MCF 10A (cell line): ENCODE measurements around the gene TMEM167A. TPM values are rescaled to one million over a fixed set of nuclear protein-coding genes. Genes with fewer than 3 reads are reported as not detected.

Experiments used
- BruUV-seq: library from RNA; stranded (reverse); fragments of 400-500 nt; replicated peaks from 2 replicates; lab custom pipeline; 2021; lab: Mats Ljungman, UMichigan
- CTCF ChIA-PET: fragments of 300-600 bp; sonication (Branson Sonifier 250); formaldehyde crosslinking; extraction: SDS; loops from one replicate; lab custom pipeline; 2021; ENCODE audit warnings: antibody characterized with exemption, inconsistent platforms; lab: Yijun Ruan, JAX
- POLR2A ChIA-PET: fragments of 300-600, 350-650 bp; sonication (Branson Sonifier 250); formaldehyde crosslinking; extraction: SDS; loops from one replicate; lab custom pipeline; 2020; ENCODE audit warnings: antibody characterized with exemption, inconsistent platforms; lab: Yijun Ruan, JAX
- DNase-seq: peaks from one replicate; pipeline ENCODE4 v3.0.0-alpha.2; 2018; ENCODE audit not compliant: unreplicated experiment
- H3K27ac Mint-ChIP-seq: one replicate; pipeline ENCODE4 v1.8.0; 2022; ENCODE audit warnings: mild to moderate bottlenecking, low read depth, mixed read lengths; ENCODE audit not compliant: unreplicated experiment
- H3K27me3 Mint-ChIP-seq: one replicate; pipeline ENCODE4 v1.8.0; 2022; ENCODE audit warnings: mixed read lengths; ENCODE audit not compliant: insufficient read depth, unreplicated experiment
- H3K36me3 Mint-ChIP-seq: one replicate; pipeline ENCODE4 v1.8.0; 2022; ENCODE audit warnings: mild to moderate bottlenecking, moderate library complexity, mixed read lengths; ENCODE audit not compliant: insufficient read depth, unreplicated experiment
- H3K4me1 Mint-ChIP-seq: one replicate; pipeline ENCODE4 v1.8.0; 2022; ENCODE audit warnings: mixed read lengths; ENCODE audit not compliant: insufficient read depth, unreplicated experiment
- H3K4me3 Mint-ChIP-seq: one replicate; pipeline ENCODE4 v1.8.0; 2022; ENCODE audit warnings: mild to moderate bottlenecking, moderate library complexity, mixed read lengths; ENCODE audit not compliant: unreplicated experiment
- H3K9me3 Mint-ChIP-seq: one replicate; pipeline ENCODE4 v1.8.0; 2022; ENCODE audit warnings: mixed read lengths; ENCODE audit not compliant: unreplicated experiment
- CTCF ChIP-seq: fragments of 200-600 bp; IDR thresholded peaks from one replicate; pipeline ENCODE4 v1.8.0; 2022; ENCODE audit warnings: antibody characterized with exemption, mild to moderate bottlenecking; ENCODE audit not compliant: unreplicated experiment
- intact Hi-C: fragments of 100-400 bp; cut with micrococcal nuclease; formaldehyde crosslinking; loops from 2 replicates; pipeline ENCODE4 v1.14.1; 2022
- total RNA-seq: library from RNA; stranded (reverse); gene quantifications from 2 replicates; pipeline ENCODE4 v1.2.3, GENCODE V29; 2022

TMEM167A gene
- total RNA-seq, 1 experiment from 2014 or later = 84.1 TPM

- no peak for TF ChIP-seq CTCF
- ChIA-PET POLR2A (interaction anchor here (2.1 kb wide), 1 partner anchor 10 kb away, joined by 18 read pairs; the partner anchor contains the start of genes TMEM167A and XRCC4), CTCF (no interaction called here)
- BruUV-seq = no TSS peak
- no peaks in the 10 kb centered on the region for H3K4me1 Mint-ChIP-seq
- H3K27ac Mint-ChIP-seq = no peak overlapping the region
- intact Hi-C loops = no loop called here
- H3K4me3 Mint-ChIP-seq = no peak overlapping the region
- H3K36me3 Mint-ChIP-seq = peaks cover 21% of the 10 kb centered on the region
- no peak for DNase-seq
- no peaks in the 10 kb centered on the region for H3K27me3 Mint-ChIP-seq
- H3K9me3 Mint-ChIP-seq = no peaks in the 10 kb centered on the region
These were observed 10.6 kb downstream of the TMEM167A start for GRCh38 chr5:83066548-83067110.

GRCh38 chr5:83059341-83059740, 17.9 kb downstream of the TMEM167A start:
- no peak for DNase-seq
- intact Hi-C loops = no loop called here
- CTCF ChIA-PET = interaction anchor here (0.6 to 1.3 kb wide), 2 partner anchors 371 to 372 kb away, joined by 3 read pairs; no protein-coding TSS in a partner anchor
- Mint-ChIP-seq H3K27me3 (no peaks in the 10 kb centered on the region), H3K4me1 (no peaks in the 10 kb centered on the region), H3K9me3 (no peaks in the 10 kb centered on the region), H3K36me3 (peaks cover 56% of the 10 kb centered on the region), H3K4me3 (no peak overlapping the region), H3K27ac (no peak overlapping the region)
- POLR2A ChIA-PET = no interaction called here
- TF ChIP-seq CTCF = no peak
- BruUV-seq = no TSS peak

DNA sequence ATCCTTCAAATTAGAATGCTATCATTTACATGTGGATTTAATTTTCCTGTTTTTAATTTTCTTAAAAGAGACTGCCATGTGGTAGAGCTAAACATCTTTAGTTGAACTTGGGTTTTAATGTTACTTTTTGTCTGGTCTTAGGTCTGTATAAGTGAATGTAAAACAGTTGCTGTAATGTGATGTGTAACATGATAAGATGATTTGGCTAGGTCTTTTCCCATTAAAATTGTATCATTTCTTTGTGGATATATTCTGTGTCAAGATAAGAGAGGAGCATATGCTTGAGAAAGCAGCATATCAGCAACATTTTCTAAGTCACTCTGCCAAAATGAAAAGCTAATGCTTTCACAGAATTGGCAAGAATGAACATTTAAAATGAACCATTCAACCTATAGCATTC, 18.5 kb downstream of the TMEM167A start:
- H3K9me3 Mint-ChIP-seq = no peaks in the 10 kb centered on the region
- BruUV-seq = no TSS peak
- ChIA-PET POLR2A (no interaction called here), CTCF (interaction anchor here (0.6 to 1.3 kb wide), 2 partner anchors 371 to 372 kb away, joined by 3 read pairs; no protein-coding TSS in a partner anchor)
- no peak overlapping the region for H3K27ac Mint-ChIP-seq
- no peak for DNase-seq
- H3K36me3 Mint-ChIP-seq = peaks cover 56% of the 10 kb centered on the region
- TF ChIP-seq CTCF = no peak
- intact Hi-C loops = no loop called here
- H3K4me3 Mint-ChIP-seq = no peak overlapping the region
- no peaks in the 10 kb centered on the region for H3K27me3 Mint-ChIP-seq
- H3K4me1 Mint-ChIP-seq = no peaks in the 10 kb centered on the region

GRCh38 chr5:83055166-83055565, 22.0 kb downstream of the TMEM167A start:
- no peak for TF ChIP-seq CTCF
- intact Hi-C loops = no loop called here
- POLR2A ChIA-PET = interaction anchor here (1.1 to 1.3 kb wide), 2 partner anchors 20 to 22 kb away, joined by 3 read pairs; partner anchors contain the start of genes TMEM167A and XRCC4
- BruUV-seq = no TSS peak
- H3K4me1 Mint-ChIP-seq = no peaks in the 10 kb centered on the region
- H3K9me3 Mint-ChIP-seq = no peaks in the 10 kb centered on the region
- no peak overlapping the region for H3K27ac Mint-ChIP-seq
- CTCF ChIA-PET = no interaction called here
- peaks cover 47% of the 10 kb centered on the region for H3K36me3 Mint-ChIP-seq
- no peak overlapping the region for H3K4me3 Mint-ChIP-seq
- H3K27me3 Mint-ChIP-seq = no peaks in the 10 kb centered on the region
- DNase-seq = no peak
